OCI-LY1 (cell line): Measurements from ENCODE around the gene LRRC74A.

ENCODE experiments used
- H2AFZ ChIP-seq: fragments of 200-600 bp; sonication (generic), shearing (Covaris generic); 2 replicates; pipeline ENCODE4 v1.6.0; 2014; ENCODE audit warnings: antibody characterized with exemption, mild to moderate bottlenecking, low read length
- H3F3A ChIP-seq: fragments of 200-600 bp; sonication (generic), shearing (Covaris generic); 2 replicates; pipeline ENCODE4 v1.6.0; 2014; ENCODE audit warnings: mild to moderate bottlenecking, antibody characterized with exemption, low read length, moderate library complexity; ENCODE audit not compliant: insufficient read depth
- H3K27ac ChIP-seq: fragments of 200-600 bp; sonication (generic); 2 replicates; pipeline ENCODE4 v1.5.1; 2014; ENCODE audit warnings: low read length, mixed run types, mild to moderate bottlenecking, low read depth; ENCODE audit not compliant: poor library complexity, severe bottlenecking
- H3K27me3 ChIP-seq: fragments of 200-600 bp; sonication (generic); 2 replicates; pipeline ENCODE4 v1.6.0; 2014; ENCODE audit warnings: antibody characterized with exemption, mild to moderate bottlenecking, low read length, moderate library complexity; ENCODE audit not compliant: insufficient read depth
- H3K36me3 ChIP-seq: fragments of 200-600 bp; sonication (generic); 2 replicates; pipeline ENCODE4 v1.6.1; 2014; ENCODE audit warnings: mild to moderate bottlenecking, antibody characterized with exemption, low read length, moderate library complexity, mixed read lengths; ENCODE audit not compliant: insufficient read depth
- H3K4me1 ChIP-seq: fragments of 200-600 bp; sonication (generic); 2 replicates; pipeline ENCODE4 v1.5.1; 2014; ENCODE audit warnings: mild to moderate bottlenecking, low read length, moderate library complexity; ENCODE audit not compliant: insufficient read depth, severe bottlenecking
- H3K4me2 ChIP-seq: fragments of 200-600 bp; sonication (generic), shearing (Covaris generic); 2 replicates; pipeline ENCODE4 v1.6.1; 2014; ENCODE audit warnings: low read length
- H3K4me3 ChIP-seq: fragments of 200-600 bp; sonication (generic); 2 replicates; pipeline ENCODE4 v1.5.1; 2014; ENCODE audit warnings: low read length, low read depth, mild to moderate bottlenecking, mixed read lengths; ENCODE audit not compliant: poor library complexity, severe bottlenecking
- H3K79me2 ChIP-seq: fragments of 200-600 bp; shearing (Covaris generic); 2 replicates; pipeline ENCODE4 v1.6.1; 2016; ENCODE audit warnings: mixed run types, low read length, mixed read lengths; ENCODE audit not compliant: insufficient read depth
- H3K9ac ChIP-seq: fragments of 200-600 bp; sonication (generic), shearing (Covaris generic); 2 replicates; pipeline ENCODE4 v1.6.1; 2014; ENCODE audit warnings: mild to moderate bottlenecking, low read length, mixed read lengths
- H3K9me2 ChIP-seq: fragments of 200-600 bp; sonication (generic), shearing (Covaris generic); 2 replicates; pipeline ENCODE4 v1.6.1; 2014; ENCODE audit warnings: low read depth, mild to moderate bottlenecking, low read length, mixed read lengths
- H3K9me3 ChIP-seq: fragments of 200-600 bp; shearing (Covaris generic); 2 replicates; pipeline ENCODE4 v1.6.1; 2014; ENCODE audit warnings: low read length, mixed read lengths
- H4K20me1 ChIP-seq: fragments of 200-600 bp; sonication (generic), shearing (Covaris generic); 2 replicates; pipeline ENCODE4 v1.6.0; 2016; ENCODE audit warnings: mild to moderate bottlenecking, low read length; ENCODE audit not compliant: insufficient read depth
- EZH2 ChIP-seq: fragments of 200-600 bp; sonication (generic), shearing (Covaris generic); IDR thresholded peaks from 2 replicates; pipeline ENCODE4 v1.8.0; 2017; ENCODE audit warnings: borderline replicate concordance, mixed run types, mild to moderate bottlenecking, antibody characterized with exemption, low read length, moderate library complexity, mixed read lengths
- TF ChIP-seq, protein P1 (sequence below): fragments of 200-600 bp; sonication (generic), shearing (Covaris generic); IDR thresholded peaks from 2 replicates; pipeline ENCODE4 v1.5.1; 2017; ENCODE audit warnings: mild to moderate bottlenecking, antibody characterized with exemption, low read length, moderate library complexity, mixed read lengths

The LRRC74A gene

DNA sequence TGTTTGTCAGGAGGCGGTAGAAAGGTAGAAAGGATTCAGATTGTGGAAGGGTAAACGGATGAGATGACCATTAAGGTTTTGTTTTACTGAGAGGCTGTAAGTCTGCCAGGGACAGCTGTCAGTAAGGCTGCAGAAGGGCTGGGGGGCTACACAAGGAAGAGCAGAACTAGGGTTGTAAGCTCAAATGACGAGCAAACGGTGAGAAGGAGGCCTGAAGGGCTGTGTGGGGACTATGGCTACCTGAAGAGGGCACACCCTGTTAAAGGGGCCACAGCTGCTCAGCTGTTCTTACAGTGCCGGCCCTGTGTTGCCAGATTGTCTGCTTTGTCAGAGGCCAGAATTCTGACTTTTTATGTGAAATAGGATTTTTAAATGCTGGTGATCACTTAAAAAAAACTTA is 45.8 kb upstream of the LRRC74A start:
- Histone ChIP-seq H2AFZ (no peak overlapping the region), H4K20me1 (no peaks in the 10 kb centered on the region)
- TF ChIP-seq, protein P1, sequence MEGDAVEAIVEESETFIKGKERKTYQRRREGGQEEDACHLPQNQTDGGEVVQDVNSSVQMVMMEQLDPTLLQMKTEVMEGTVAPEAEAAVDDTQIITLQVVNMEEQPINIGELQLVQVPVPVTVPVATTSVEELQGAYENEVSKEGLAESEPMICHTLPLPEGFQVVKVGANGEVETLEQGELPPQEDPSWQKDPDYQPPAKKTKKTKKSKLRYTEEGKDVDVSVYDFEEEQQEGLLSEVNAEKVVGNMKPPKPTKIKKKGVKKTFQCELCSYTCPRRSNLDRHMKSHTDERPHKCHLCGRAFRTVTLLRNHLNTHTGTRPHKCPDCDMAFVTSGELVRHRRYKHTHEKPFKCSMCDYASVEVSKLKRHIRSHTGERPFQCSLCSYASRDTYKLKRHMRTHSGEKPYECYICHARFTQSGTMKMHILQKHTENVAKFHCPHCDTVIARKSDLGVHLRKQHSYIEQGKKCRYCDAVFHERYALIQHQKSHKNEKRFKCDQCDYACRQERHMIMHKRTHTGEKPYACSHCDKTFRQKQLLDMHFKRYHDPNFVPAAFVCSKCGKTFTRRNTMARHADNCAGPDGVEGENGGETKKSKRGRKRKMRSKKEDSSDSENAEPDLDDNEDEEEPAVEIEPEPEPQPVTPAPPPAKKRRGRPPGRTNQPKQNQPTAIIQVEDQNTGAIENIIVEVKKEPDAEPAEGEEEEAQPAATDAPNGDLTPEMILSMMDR = no peak
- no peak for TF ChIP-seq EZH2

DNA sequence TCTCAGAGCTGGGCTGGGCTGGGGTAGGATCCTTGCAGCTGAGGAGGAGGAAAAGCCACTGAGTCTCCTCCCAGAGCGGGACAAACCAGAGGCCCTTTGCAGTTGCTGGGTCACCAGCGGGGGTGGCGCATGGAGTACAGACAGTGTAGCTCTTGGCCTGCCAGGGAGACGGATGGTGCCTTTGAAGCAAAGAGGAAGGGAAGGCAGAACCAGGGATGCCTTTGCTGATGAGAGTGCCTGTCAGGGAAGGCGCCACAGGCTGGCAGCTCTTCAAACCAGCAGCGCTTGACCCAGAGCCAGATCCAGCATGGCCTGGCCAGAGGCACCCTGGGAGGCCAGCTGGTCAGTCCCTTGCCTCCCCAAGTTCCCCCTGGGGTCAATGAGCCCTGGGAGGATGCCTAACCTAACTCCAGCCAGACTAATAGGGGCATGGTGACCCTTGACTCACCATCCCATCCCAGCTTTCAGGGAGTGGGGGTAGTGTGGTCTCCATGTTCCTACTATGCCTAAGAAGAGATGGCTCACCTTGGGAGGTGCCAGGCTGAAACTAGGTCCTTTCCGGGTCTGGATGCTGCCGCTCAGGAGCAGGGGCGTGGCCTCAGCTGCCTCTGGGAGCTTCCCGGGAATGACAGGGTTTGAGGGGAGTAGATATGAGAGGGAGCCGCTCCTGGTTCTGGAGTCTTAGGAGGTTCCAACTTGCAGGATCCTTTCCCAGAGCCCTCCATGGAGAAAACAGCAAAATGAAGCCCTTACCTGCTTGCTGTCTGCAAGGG is 45.1 kb upstream of the LRRC74A start:
- H3F3A ChIP-seq = no peaks in the 10 kb centered on the region
- no peak overlapping the region for H3K27ac ChIP-seq
- H3K9me3 ChIP-seq = no peaks in the 10 kb centered on the region
- H3K27me3 ChIP-seq = no peaks in the 10 kb centered on the region
- no peak overlapping the region for H3K9ac ChIP-seq
- H3K79me2 ChIP-seq = no peaks in the 10 kb centered on the region
- H3K36me3 ChIP-seq = peaks cover 25% of the 10 kb centered on the region
- H3K4me1 ChIP-seq = no peaks in the 10 kb centered on the region
- TF ChIP-seq EZH2 = no peak
- TF ChIP-seq, protein P1 = no peak
- no peaks in the 10 kb centered on the region for H4K20me1 ChIP-seq
- no peak overlapping the region for H3K4me3 ChIP-seq
- H3K9me2 ChIP-seq = no peaks in the 10 kb centered on the region
- no peak overlapping the region for H3K4me2 ChIP-seq
- H2AFZ ChIP-seq = no peak overlapping the region

More for the DNA sequence above, 45.8 kb upstream of the LRRC74A start:
- H3K27me3 ChIP-seq = no peaks in the 10 kb centered on the region
- H3K27ac ChIP-seq = no peak overlapping the region
- no peaks in the 10 kb centered on the region for H3K79me2 ChIP-seq
- H3K4me2 ChIP-seq = no peak overlapping the region
- H3K9me3 ChIP-seq = no peaks in the 10 kb centered on the region
- peaks cover 20% of the 10 kb centered on the region for H3K36me3 ChIP-seq
- no peaks in the 10 kb centered on the region for H3F3A ChIP-seq
- no peak overlapping the region for H3K9ac ChIP-seq
- H3K9me2 ChIP-seq = no peaks in the 10 kb centered on the region
- H3K4me1 ChIP-seq = no peaks in the 10 kb centered on the region
- no peak overlapping the region for H3K4me3 ChIP-seq

DNA sequence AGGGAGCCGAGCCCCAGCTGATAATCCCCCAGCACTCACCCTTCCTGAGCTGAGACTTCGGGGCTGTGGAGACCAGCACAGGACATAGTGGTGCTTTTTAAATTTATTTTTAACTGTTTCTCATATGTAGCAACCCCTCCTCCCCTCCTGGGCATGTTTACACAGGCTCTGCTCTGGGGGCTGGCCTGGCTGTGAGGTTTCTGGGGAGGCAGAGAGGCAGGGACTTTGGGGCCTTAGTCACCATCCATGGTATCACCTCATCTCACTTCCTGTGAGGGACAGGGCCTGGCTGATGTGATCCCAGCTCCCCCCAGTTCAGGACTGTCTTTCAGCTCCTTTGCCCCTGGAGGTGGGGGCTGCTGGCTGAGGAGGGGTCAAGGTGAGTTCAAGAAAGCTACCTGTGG is 44.6 kb upstream of the LRRC74A start:
- H3K36me3 ChIP-seq = peaks cover 29% of the 10 kb centered on the region
- H3K79me2 ChIP-seq = no peaks in the 10 kb centered on the region
- H3K4me3 ChIP-seq = no peak overlapping the region
- H3K4me2 ChIP-seq = no peak overlapping the region
- H3K9ac ChIP-seq = no peak overlapping the region
- no peaks in the 10 kb centered on the region for H3F3A ChIP-seq
- H3K9me2 ChIP-seq = no peaks in the 10 kb centered on the region
- TF ChIP-seq, protein P1 = no peak
- TF ChIP-seq EZH2 = no peak
- no peak overlapping the region for H2AFZ ChIP-seq
- no peaks in the 10 kb centered on the region for H3K9me3 ChIP-seq
- no peaks in the 10 kb centered on the region for H4K20me1 ChIP-seq
- H3K27me3 ChIP-seq = no peaks in the 10 kb centered on the region
- no peak overlapping the region for H3K27ac ChIP-seq
- H3K4me1 ChIP-seq = no peaks in the 10 kb centered on the region
